HG03575 (cell line): ENCODE results near the gene GABRR2.
"Not testable (repeated sequence)": the region's sequence is repeated elsewhere in the genome, so short reads cannot be mapped to it uniquely, and the experiment has no call there.

Experiments
- ATAC-seq: cut with Tn5 transposase; IDR thresholded peaks from one replicate; pipeline ENCODE4 v1.9.1; 2021; ENCODE audit not compliant: unreplicated experiment, insufficient number of reproducible peaks, low FRiP score; ENCODE audit errors: extremely low read depth

GABRR2 gene

DNA sequence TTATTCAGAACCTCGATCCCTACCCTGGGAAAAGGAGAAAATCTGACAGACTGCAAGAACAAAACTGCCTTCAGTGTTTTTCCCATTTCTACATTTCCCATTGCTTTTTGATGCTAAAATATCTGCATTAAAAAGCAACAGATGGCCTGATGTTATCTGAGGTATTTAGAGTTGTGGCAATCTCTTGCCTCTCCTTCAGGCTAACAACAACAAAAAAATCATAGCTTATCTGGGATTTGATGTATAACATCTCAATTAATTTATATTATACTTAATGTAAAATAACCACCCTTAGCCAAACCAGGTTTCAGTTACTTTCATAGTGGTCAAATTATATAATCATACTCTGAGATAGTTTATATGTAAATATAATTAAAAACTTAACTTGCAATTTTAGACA lies 15.8 kb upstream of the GABRR2 start:
- no peak for ATAC-seq

DNA sequence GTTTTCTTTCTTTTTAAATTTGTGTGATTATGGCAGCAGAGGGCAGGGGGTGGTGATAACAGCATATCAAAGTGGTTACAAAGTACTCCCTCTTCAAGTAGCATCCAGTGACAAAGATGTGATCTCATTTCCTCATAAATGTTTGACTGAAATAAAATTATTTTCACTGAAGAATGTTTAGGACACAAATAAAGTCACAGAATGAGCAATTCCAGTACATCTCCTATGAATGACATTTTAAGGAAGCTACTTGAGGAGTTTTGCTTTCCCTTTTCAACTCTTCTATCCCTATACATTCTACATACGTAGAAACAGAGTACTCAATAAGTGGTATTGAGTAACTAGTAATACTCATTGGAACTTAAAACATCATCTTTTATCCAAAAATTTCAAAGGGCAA lies 13.9 kb upstream of the GABRR2 start:
- no peak for ATAC-seq

DNA sequence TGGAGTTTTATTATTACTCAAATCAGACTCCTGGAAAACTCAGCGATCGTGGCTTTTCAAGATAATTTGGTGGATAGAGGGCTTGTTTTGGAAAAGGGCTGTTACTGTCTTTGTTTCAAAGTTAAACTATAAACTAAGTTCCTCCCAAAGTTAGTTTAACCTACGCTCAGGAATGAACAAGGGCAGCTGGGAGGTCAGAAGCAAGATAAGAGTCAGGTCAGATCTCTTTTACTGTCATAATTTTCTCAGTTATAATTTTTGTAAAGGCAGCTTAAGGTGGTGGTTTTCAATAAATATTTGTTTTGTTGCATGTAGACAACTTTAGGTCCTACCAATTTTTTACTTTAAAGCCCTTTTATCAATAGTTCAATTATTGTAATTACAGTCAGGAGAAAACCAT lies 9.2 kb upstream of the GABRR2 start:
- ATAC-seq = no peak

DNA sequence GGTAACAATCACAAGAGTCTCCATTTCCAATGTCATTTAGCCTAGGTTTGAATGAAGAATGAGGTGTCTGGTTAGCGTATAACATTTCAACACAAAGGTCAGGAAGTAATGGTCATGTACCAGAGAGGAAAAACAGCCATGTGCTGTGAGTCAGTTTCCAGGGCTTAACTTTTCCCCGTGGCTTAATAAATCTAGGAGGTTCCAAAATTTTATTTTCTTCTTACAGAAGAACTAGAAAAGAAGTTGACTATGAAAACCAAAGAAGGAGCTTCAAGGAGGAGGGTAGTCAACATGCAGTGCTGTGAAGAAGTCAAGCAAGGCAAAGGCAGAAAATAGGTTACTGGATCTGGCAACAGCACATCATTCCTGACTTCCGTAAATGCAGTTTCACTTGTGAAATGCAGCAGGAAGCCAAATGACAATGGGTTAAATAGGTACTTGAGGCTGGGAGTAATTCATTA lies 8.4 kb upstream of the GABRR2 start:
- ATAC-seq = no peak

DNA sequence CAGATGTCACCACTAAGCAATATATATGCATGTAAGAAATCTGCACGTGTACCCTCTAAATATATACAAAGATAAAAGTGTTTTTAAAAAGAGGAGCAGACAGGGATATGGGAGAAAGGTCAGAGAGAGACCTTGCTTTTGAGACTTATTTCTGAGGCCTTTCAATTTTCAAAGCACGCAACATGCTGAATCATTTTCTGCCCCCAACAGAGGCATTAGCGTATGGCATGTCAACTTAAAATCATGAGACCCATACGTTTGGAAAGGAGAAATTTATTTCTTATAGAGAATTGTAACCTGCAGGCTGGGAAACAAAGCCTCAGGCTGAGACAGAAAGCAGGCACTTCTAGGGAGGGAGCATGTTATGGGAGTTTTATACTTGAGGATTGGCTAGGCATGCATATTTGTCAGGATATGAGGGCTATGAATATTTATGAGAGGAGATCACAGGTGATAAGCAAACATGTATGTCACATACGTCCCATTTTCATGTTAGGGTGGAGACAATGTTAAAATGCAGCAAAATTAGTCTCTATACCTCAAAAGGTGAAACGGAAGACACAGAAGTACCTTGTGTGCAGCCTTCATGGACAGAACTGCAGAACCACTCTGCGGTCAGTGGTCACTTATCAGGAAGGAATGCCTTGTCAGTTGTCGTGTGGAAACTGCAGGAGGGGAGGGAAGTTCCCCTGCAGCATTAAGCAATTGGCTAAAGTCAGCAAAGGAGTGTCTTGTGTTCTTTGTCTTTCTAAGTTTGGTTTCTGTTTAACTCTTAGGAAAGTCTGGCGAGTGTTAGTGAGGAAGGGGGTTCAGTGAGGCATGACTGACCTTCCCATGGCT lies 6.3 kb upstream of the GABRR2 start:
- no peak for ATAC-seq

DNA sequence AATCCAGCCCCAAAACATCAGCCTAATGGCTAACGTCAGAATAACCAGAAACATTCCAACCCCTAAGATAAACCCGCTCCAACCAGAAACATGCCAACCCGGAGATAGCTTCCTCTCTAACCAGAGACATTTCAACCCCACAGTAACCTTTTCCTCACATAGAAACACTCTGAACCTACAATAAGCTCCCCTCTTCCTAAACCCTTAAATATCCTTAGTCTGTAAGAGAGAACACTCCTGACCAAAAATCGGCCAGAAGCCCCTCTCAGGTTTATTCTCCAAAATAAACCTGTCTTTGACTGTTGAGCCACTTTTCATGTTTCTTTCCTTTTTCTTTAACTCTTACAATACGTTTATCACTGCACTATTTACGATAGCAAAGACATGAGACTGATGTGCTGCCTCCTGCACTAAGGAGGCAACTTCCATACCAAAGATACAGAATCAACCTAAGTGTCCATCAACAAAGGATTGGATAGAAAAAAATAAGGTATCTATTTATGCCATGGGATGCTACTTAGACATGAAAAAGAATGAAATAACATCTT lies 5.0 kb upstream of the GABRR2 start:
- ATAC-seq = no peak

DNA sequence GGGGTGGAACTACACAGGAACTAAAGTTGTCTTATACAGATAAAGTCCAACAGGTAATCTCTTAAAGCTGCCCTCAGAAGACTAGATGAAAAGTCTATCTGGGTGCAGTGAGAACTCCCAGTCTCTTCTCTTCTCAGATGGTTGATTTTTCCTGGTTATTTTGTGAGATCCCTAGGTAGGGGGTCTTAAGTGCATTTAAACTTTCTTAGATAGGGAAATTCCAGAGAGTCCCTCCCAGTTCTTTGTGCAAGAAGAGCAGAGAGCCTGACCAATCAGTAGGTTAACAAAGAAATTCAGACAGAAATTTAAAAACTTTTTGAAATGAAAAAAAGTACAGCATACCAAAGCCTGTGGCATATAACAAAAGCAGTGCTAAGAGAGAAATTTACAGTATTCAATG lies 2.0 kb upstream of the GABRR2 start:
- ATAC-seq = no peak

DNA sequence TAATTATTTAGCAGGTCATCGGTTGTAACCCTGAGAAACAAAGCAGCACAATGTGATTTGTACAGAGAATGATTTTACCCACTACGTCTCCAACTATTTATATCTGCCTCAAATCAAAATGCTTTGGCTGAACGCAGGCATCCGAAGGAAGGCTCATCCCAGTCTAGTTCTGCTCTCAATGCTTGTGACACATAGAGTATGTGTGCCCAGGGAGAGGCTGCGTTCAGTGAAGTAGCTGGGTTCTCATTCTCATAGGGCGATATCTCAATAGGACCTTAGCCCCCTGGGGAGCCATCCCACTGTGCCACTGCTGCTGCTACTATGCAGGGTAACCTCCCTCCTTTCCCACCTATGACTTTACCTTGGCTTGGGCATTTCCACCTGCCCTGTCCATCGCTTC lies 407 bp downstream of the GABRR2 start:
- ATAC-seq = no peak

DNA sequence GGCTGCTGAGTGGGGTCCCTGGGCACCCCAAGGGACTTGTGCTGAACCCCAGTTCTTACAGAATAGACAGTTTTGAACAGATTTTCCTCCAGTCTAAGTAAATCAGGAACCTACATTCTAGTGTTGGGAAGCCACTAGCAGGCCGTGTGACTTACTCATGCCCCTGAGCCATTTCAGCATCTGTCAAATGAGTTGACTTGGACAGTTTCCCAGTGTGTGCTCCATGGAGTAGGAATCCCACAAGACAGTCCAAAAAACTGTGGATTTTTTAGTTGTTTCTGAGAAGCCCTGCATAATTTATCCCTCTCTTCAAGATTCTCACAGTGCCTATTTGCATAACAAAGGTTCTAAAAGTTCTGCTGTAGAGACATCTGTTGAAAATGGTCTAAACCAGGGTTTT lies 2.1 kb downstream of the GABRR2 start:
- ATAC-seq = no peak

DNA sequence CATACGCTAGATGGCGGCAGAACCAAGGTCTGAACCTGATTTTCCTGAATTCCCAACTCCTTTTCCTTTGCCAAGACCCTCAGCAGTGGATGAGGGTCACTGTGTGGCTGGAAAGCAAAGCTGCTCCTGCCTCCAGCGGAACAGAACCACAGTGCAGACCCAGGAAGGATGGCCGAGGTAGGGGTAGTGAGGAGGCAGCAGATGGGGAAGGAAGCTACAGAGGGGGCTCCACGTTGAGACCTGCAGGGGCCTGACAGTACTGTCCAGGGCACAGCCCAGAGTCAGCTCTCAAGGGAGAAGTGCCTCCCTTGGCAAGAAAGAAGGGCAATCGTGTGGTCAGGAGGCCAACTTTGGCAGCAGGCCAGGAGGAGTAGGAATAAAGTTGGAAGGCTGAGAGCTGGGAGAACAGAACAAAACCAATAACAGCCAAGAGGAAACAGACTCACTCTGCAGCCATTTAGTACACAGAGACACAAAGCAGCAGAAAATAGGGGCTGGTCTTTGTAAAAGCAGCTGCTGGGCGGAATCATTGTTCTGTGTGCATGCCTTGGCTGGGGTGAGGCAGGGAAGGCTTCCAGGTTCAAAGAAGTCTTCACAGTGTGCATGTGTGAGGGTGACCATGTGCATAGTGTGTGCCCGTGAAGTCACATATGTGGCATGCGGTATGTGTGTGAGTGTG lies 3.1 kb downstream of the GABRR2 start:
- no peak for ATAC-seq

DNA sequence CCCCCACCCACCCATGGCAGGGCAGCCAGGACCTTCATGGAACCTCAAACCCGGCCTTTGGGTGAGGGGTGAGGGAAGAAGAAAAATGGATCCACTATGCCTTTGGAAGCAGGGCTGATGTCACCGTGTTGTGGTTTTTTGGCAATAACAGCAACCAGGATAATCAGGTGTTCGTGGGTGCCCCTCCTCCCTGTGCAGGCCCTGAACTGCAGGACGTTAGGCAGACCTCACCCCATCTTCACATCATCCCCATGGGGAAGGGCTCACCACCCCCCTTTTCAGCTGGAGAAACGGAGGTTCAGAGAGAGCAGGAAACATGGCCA lies 3.6 kb downstream of the GABRR2 start:
- no peak for ATAC-seq

DNA sequence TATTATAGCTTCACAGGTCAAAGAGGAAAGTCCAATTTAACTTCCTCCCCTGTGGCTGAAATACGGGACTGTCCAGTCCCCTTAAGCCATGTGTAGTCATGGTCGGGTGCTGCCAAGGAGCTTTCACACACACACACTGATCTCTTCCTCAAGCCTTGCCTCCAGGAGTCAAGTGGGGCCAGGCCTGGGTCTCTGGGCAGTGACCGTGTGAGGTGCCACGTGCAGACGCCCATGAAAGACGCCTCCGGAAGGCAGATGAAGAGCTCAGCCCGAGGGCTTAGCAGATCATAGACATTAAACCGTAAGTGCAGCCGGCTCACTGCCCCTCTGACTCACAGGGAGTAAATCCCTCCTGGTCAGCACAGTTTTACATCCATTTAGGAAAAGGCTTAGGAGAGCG lies 4.2 kb downstream of the GABRR2 start:
- no peak for ATAC-seq

DNA sequence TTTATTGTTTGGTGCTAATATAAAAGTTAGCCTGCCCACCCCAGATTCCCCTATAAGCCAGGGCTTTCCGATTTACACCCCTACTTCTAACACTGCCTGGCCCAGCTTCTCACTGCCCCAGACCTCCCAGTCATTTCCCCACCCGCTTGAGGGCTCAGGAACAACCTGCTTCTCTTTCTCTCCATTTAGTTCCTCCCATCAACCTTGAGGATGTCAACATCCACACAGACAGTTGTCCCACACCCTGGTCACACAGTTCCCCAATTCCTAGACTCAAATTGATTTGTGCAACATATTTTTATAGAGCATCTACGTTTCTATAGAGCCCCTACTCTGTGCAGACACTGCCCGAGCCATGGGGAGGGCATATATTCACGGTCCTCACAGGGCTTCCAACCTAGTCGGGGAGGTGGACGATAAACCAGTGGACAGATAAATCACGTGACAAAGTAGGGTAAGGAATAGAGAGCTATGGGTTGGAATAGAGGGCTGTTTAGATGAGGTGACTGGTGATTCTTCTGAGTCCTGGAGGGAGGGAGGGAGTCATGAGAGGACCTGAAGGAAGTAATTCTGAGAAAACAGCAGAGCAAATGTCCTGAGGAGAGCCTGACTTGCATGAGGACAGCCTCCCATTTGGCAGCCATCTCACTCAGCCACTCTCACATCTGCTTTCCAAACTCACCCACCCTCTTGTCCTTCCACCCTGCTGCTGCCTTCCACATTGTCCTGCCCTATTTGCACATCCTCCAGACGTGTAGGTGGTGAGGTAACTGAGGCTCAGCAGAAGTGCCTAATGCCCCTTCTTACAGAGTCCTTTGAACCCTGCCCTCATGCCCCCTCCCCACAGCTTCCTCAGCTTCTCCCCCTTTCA lies 6.3 kb downstream of the GABRR2 start:
- no peak for ATAC-seq

DNA sequence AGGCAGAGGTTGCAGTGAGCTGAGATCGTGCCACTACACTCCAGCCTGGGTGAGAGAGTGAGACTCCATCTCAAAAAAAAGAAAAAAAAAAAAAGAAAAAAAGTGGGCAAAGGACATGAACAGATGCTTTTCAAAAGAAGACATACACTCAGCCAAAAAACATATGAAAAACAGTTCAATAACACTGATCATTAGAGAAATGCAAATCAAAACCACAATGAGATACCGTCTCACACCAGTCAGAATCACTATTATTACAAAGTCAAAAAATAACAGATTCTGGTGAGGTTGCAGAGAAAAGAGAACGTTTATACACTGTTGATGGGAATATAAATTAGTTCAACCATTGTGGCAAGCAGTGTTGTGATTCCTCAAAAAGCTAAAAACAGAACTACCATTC lies 10.6 kb downstream of the GABRR2 start:
- not testable (repeated sequence) for ATAC-seq

DNA sequence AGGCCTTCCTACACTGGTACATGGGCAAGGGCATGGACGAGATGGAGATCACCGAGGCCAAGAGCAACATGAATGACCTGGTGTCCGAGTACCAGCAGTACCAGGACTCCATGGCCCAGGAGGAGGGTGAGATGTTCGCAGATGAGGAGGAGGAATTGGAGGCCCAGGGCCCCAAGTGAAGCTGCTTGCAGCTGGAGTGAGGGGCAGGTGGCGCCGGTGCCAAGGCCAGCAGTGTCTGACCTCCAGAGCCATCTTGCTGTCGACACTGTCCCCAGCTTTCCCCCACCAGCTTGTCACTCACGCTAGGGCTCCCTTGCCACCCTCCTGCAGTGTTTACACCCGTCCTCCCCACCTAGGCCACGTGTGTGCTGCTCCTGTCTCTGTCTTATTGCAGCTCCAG lies 12.2 kb downstream of the GABRR2 start:
- no peak for ATAC-seq

DNA sequence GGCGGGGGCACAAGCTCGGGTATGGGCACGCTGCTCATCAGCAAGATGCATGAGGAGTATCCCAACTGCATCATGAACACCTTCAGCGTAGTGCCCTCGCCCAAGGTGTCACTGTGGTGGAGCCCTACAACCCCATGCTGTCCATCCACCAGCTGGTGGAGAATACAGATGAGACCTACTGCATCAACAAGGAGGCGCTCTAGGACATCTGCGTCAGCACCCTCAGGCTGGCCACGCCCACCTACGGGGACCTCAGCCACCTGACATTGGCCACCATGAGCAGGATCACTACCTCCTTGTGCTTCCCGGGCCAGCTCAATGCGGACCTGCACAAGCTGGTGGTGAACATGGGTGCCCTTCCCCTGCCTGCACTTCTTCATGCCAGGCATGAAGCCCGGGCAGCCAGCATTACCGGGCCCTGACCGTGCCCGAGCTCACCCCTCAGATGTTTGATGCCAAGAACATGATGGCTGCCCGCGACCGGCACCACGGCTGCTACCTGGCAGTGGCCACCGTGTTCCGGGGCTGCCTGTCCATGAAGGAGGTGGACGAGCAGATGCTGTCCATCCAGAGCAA lies 12.8 kb downstream of the GABRR2 start:
- ATAC-seq = no peak

DNA sequence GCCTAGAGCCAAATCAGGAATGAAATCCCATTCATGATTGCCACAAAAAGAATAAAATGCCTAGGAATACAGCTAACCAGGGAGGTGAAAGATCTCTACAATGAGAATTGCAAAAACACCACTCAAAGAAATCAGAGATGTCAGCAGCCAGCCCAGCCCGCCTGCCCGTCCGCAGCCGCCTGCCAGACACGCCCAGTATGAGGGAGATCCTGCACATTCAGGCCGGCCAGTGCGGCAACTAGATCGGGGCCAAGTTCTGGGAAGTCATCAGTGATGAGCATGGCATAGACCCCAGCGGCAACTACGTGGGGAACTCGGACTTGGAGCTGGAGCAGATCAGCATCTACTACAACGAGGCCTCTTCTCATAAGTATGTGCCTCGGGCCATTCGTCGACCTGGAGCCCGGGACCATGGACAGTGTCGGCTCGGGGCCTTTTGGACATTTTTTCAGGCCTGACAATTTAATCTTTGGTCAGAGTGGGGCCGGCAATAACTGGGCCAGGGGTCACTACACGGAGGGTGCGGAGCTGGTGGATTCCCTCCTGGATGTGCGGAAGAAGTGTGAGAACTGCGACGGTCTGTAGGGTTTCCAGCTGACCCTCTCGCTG lies 13.4 kb downstream of the GABRR2 start:
- ATAC-seq = no peak

DNA sequence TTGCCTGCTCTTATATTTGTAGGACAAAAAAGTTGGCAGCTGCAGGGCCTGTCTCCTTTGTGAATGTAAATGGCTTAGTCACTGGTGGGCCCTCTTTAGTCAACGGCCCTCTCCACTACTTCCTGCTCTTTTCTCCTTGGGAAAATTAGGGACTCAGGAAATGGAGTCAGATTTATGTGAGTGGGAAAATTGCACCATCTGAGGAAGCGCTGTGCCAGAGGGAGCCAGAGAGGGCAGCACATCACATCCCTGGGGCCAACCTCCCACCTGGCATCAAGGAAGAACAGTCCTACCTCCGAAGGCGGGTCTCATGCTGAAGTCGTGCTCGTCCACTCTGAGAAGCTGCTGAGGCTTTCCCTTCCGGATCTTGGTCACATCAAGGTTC lies 15.6 kb downstream of the GABRR2 start:
- ATAC-seq = no peak
